ENCODE data around the gene GATA1.

- TF ChIP-seq, protein P1, sequence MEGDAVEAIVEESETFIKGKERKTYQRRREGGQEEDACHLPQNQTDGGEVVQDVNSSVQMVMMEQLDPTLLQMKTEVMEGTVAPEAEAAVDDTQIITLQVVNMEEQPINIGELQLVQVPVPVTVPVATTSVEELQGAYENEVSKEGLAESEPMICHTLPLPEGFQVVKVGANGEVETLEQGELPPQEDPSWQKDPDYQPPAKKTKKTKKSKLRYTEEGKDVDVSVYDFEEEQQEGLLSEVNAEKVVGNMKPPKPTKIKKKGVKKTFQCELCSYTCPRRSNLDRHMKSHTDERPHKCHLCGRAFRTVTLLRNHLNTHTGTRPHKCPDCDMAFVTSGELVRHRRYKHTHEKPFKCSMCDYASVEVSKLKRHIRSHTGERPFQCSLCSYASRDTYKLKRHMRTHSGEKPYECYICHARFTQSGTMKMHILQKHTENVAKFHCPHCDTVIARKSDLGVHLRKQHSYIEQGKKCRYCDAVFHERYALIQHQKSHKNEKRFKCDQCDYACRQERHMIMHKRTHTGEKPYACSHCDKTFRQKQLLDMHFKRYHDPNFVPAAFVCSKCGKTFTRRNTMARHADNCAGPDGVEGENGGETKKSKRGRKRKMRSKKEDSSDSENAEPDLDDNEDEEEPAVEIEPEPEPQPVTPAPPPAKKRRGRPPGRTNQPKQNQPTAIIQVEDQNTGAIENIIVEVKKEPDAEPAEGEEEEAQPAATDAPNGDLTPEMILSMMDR (IDR thresholded peaks at IDR 0.05) = no peak
- TF ChIP-seq POLR2A (IDR thresholded peaks at IDR 0.05) (no peak), POLR2AphosphoS5 (IDR thresholded peaks at IDR 0.05) (no peak), EP300 (IDR thresholded peaks at IDR 0.05) (no peak)
These were observed 4.1 kb downstream of the GATA1 start for GRCh38 chrX:48790477-48790876.
